ENCODE measurements around the gene BTAF1.

GRCh38 chr10:92062273-92062672 lies 138.7 kb downstream of the BTAF1 start:
- TF ChIP-seq CTCF (IDR thresholded peaks at IDR 0.05; ENCODE audit: borderline replicate concordance, extremely low read depth, low read length, poor library complexity, severe bottlenecking) (no peak), EZH2 (IDR thresholded peaks at IDR 0.05; ENCODE audit: borderline replicate concordance, low read depth, low read length, severe bottlenecking) (no peak)
